Activated naive CD8-positive, alpha-beta T cell treated with anti-CD3 and anti-CD28 coated beads, Interleukin-2, amount 50 U/mL, for 24 hours (primary cell): ENCODE measurements around the gene ERO1A.

Experiments
- ATAC-seq: fragments of 150-1000 bp; cut with Tn5 transposase; one replicate; pipeline ENCODE4 v1.10.0; 2021
- DNase-seq: peaks from one replicate; pipeline ENCODE4 v3.0.0; 2021
- H3K27ac Mint-ChIP-seq: one replicate; pipeline ENCODE4 v1.8.0; 2021; ENCODE audit warnings: mild to moderate bottlenecking, mixed read lengths
- H3K27me3 Mint-ChIP-seq: one replicate; pipeline ENCODE4 v1.8.0; 2021; ENCODE audit warnings: mixed read lengths
- H3K36me3 Mint-ChIP-seq: one replicate; pipeline ENCODE4 v1.8.0; 2021; ENCODE audit warnings: low read depth, mixed read lengths
- H3K4me1 Mint-ChIP-seq: one replicate; pipeline ENCODE4 v1.8.0; 2021; ENCODE audit warnings: mixed read lengths
- H3K4me3 Mint-ChIP-seq: one replicate; pipeline ENCODE4 v1.8.0; 2021; ENCODE audit warnings: mild to moderate bottlenecking, moderate library complexity, mixed read lengths
- H3K9me3 Mint-ChIP-seq: one replicate; pipeline ENCODE4 v1.8.0; 2021; ENCODE audit warnings: mixed read lengths

Gene ERO1A

GRCh38 chr14:52602131-52602530 lies 93.2 kb downstream of the ERO1A start:
- Mint-ChIP-seq H3K4me3 (no peak overlapping the region), H3K27ac (no peak overlapping the region), H3K9me3 (peaks cover 16% of the 10 kb centered on the region), H3K36me3 (no peaks in the 10 kb centered on the region), H3K4me1 (no peaks in the 10 kb centered on the region), H3K27me3 (peaks cover 3% of the 10 kb centered on the region)
- DNase-seq (no peak), ATAC-seq (no peak)

GRCh38 chr14:52599974-52600373 lies 95.4 kb downstream of the ERO1A start:
- Mint-ChIP-seq H3K27me3 (peaks cover 2% of the 10 kb centered on the region), H3K27ac (no peak overlapping the region)

GRCh38 chr14:52598568-52598967 lies 96.8 kb downstream of the ERO1A start:
- peaks cover 2% of the 10 kb centered on the region for H3K27me3 Mint-ChIP-seq
- DNase-seq = no peak
- H3K4me1 Mint-ChIP-seq = no peaks in the 10 kb centered on the region
- H3K9me3 Mint-ChIP-seq = peaks cover 11% of the 10 kb centered on the region
- H3K4me3 Mint-ChIP-seq = no peak overlapping the region
- H3K36me3 Mint-ChIP-seq = no peaks in the 10 kb centered on the region
- H3K27ac Mint-ChIP-seq = no peak overlapping the region
- ATAC-seq = no peak

More at GRCh38 chr14:52599974-52600373, 95.4 kb downstream of the ERO1A start:
- Mint-ChIP-seq H3K36me3 (no peaks in the 10 kb centered on the region), H3K4me1 (no peaks in the 10 kb centered on the region), H3K4me3 (no peak overlapping the region), H3K9me3 (peaks cover 10% of the 10 kb centered on the region)
- DNase-seq (no peak), ATAC-seq (no peak)

- no peak overlapping the region for H3K27ac Mint-ChIP-seq
- no peak overlapping the region for H3K4me3 Mint-ChIP-seq
- no peaks in the 10 kb centered on the region for H3K27me3 Mint-ChIP-seq
- DNase-seq (no peak), ATAC-seq (no peak)
- H3K4me1 Mint-ChIP-seq = no peaks in the 10 kb centered on the region
- no peaks in the 10 kb centered on the region for H3K36me3 Mint-ChIP-seq
- H3K9me3 Mint-ChIP-seq = peaks cover 11% of the 10 kb centered on the region
These were observed 98.5 kb downstream of the ERO1A start for GRCh38 chr14:52596861-52597260.

GRCh38 chr14:52596320-52596719 lies 99.0 kb downstream of the ERO1A start:
- no peak for DNase-seq
- H3K36me3 Mint-ChIP-seq = no peaks in the 10 kb centered on the region
- no peaks in the 10 kb centered on the region for H3K27me3 Mint-ChIP-seq
- ATAC-seq = no peak
- no peaks in the 10 kb centered on the region for H3K4me1 Mint-ChIP-seq
- H3K4me3 Mint-ChIP-seq = no peak overlapping the region
- H3K9me3 Mint-ChIP-seq = peaks cover 11% of the 10 kb centered on the region
- no peak overlapping the region for H3K27ac Mint-ChIP-seq

GRCh38 chr14:52590318-52590717 lies 105.0 kb downstream of the ERO1A start:
- Mint-ChIP-seq H3K9me3 (peaks cover 7% of the 10 kb centered on the region), H3K4me3 (no peak overlapping the region), H3K27me3 (no peaks in the 10 kb centered on the region), H3K27ac (no peak overlapping the region), H3K36me3 (no peaks in the 10 kb centered on the region), H3K4me1 (no peaks in the 10 kb centered on the region)
- DNase-seq (no peak), ATAC-seq (no peak)
